ENCODE measurements around the gene MAD1L1. TPM values are rescaled to one million over a fixed set of nuclear protein-coding genes. Genes with fewer than 3 reads are reported as not detected.
"Not testable (repeated sequence)": the region's sequence is repeated elsewhere in the genome, so short reads cannot be mapped to it uniquely, and the experiment has no call there.

MAD1L1 gene
- total RNA-seq, 1 experiment from 2014 or later = 78.6 TPM

DNA sequence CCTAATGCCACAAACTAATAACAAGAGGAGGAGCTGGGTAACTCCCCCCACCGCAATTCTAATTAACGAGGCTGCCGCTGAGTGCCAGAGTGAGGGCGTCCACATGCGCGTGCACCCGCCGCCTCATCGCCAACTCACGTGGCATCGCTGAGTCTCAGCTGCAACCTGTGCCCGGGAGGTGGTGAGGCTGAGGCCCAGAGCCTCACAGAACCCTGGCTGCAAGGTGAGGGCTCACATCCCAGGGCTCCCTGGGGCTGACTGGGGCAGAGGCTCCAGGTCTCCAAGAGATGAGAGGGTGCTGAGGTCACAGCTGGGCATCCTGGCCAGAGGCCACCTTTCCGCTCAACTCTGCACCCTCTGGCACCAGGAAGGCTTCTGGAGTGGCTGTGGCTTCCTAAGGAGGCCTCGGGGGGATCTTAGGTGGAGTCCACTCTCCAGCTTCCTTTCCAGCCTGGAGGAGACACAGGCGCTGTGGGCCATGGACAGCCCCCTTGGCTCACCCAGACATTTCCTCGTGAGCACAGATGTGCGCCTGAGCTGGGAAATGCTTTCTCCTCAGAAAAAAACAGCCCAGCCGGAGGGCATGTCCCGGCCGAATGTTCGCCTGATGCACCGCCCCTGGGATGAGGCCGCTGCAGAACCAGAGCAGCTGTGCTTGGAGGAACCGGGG lies 242.6 kb downstream of the MAD1L1 start:
- DNase-seq (ENCODE audit: low read depth) = no peak

DNA sequence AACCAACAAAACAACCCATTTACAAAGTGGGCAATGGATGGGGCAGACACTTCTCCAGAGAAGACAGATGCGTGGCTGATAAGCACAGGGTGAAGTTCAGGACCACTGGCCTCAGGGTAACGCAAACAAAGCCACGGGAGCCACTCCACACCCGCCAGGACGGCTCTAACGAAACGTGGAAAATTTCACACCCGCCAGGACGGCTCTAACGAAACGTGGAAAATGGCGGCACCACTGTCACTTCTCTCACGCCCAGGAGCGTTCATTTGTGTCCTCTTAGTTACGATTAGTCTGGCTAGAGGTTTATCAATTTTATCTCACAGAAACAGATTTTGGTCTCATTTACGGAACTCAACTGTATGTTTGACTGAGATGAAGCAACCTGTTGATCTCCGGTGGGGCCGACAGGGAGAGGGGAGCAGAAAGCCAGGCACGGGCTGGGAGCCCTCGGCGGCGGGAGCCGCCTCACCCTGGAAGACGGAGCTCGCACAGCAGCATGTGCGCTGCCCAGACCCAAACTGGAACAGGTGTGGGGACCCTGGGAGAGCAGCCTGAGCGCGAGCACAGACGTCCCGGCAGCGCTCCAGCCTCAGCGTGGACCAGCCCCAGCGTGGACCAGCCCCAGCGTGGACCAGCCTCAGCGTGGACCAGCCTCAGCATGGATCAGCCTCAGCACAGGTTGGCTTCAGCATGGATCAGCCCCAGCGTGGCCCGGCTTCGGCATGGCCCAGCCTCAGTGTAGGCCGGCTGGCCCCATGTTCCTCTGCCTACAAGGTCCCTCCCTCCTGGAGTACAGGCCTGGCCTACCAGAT lies 243.5 kb downstream of the MAD1L1 start:
- no peak for DNase-seq (ENCODE audit: low read depth)

DNA sequence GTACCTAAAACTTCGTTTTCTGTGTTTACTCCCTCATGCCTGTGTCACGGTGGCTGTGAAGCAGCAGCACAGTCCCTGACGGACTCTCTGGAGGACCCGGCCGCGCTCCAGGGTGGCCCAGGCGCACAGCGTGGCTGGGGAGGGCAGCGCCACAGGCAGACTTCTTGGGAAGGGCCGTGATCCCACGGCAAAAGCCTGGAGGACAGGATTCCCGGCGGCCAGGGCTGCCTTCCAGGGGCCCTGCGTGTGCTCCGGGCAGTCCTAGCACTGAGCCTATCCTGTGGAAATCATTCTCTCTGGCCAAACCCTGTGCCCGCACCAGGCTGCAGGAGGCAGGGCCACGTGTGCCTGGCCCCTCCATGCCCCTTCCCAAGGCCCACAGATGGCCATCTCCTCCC lies 244.2 kb downstream of the MAD1L1 start:
- DNase-seq (ENCODE audit: low read depth) = no peak

DNA sequence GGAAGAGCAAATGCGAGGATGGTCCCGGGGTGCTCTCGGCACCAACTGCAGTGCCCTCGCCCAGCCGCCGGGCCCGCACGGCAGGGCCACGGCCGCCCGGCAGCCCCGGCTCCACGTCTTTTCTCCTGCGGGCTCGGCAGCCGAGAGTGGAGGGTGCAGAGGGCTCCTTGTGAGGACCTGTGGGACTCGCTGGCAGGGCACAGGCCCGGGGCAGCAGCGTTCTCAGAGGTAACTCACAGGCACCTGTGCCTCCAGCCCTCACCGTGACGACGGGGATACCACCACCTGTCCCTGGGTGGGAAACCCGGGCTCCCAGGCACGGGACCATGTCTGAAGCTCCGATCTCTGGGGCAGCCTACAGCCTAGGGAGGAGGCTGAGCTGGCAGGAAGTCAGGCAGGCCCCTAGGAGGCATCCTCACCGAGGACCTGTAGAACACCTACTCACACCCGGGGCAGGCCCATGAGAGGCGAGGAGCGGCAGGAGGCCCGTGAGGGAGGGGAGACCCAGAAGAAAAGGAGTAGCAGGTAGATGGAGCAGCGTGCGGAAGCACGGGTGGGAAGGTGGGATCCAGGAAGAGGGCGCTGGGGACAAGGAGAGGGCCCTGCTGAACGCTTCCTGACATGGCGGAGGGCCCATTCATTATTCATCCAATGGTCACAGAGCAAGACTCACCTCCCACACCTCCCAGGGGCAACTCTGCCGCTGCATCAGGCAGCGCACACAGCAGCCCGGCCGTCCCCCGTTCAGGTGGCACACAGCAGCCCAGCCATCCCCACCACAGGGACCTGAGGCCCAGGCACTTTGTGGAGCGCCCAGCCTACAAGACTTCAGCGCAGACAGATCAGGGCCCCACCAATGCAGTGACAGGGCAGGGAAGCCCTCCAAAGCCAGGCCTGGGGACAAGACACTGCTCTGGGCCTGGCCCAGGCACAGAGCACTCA lies 244.9 kb downstream of the MAD1L1 start:
- DNase-seq (ENCODE audit: low read depth) = no peak

- no peak for DNase-seq (ENCODE audit: low read depth)
Observed at GRCh38 chr7:1987084-1987535, 245.6 kb downstream of the MAD1L1 start.

DNA sequence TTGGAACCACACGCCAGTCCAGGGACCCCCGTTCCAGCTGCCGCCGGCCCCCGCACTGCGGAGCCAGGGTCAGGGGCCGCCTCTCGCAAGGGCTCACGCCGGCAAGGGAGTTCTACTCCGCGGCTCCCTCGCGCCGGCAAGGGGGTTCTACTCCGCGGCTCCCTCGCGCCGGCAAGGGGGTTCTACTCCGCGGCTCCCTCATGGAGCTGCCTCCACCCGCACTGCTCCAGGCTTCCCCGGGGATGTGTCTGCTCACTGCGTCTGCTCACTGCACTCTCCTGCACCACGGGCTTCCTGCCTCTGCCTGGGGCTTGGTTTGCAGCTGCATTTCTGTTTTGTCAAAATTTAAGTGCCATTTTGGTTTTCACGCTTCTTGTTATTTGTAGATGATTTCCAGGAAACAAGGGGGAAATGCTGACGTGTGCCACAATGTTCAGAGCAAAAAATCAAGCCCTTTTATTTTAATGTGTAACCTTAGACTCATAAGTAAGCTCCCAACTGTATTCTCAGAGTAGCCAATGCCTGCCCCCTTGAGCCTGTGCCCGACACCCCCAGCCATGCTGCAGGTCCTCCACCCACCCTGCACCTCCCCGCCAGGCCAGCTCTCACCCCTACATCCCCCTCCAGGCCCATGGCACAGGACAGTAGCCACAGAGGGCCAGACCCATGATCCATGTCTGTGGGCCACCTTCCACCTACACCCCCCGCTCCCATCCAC lies 246.2 kb downstream of the MAD1L1 start:
- no peak for DNase-seq (ENCODE audit: low read depth)

DNA sequence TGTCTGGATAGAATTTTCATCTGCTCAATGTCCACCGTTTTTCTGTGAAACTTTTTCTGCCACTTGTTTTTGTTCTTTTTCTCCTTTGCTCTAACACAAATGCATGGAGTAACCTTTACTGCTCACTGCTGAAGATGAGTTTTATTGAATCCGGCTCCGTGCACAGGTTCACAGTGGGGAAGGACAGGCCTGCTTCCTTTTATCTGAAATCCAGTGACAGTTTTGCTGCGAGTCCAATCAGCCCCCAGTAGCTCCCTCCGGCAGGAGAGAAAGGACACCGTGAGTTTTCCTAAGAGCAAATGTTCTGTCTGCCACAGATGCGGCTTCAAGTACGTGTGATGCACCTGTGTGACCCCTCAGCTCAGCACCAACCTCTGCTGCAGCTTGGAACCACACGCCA lies 246.8 kb downstream of the MAD1L1 start:
- DNase-seq (ENCODE audit: low read depth) = no peak

- no peak for DNase-seq (ENCODE audit: low read depth)
Observed at GRCh38 chr7:1985042-1985441, 247.7 kb downstream of the MAD1L1 start.

GRCh38 chr7:1981878-1982230 lies 250.9 kb downstream of the MAD1L1 start:
- no peak for DNase-seq (ENCODE audit: low read depth)

GRCh38 chr7:1981201-1981877 lies 251.4 kb downstream of the MAD1L1 start:
- no peak for DNase-seq (ENCODE audit: low read depth)

- no peak for DNase-seq (ENCODE audit: low read depth)
Observed at GRCh38 chr7:1979591-1980560, 252.9 kb downstream of the MAD1L1 start.

DNA sequence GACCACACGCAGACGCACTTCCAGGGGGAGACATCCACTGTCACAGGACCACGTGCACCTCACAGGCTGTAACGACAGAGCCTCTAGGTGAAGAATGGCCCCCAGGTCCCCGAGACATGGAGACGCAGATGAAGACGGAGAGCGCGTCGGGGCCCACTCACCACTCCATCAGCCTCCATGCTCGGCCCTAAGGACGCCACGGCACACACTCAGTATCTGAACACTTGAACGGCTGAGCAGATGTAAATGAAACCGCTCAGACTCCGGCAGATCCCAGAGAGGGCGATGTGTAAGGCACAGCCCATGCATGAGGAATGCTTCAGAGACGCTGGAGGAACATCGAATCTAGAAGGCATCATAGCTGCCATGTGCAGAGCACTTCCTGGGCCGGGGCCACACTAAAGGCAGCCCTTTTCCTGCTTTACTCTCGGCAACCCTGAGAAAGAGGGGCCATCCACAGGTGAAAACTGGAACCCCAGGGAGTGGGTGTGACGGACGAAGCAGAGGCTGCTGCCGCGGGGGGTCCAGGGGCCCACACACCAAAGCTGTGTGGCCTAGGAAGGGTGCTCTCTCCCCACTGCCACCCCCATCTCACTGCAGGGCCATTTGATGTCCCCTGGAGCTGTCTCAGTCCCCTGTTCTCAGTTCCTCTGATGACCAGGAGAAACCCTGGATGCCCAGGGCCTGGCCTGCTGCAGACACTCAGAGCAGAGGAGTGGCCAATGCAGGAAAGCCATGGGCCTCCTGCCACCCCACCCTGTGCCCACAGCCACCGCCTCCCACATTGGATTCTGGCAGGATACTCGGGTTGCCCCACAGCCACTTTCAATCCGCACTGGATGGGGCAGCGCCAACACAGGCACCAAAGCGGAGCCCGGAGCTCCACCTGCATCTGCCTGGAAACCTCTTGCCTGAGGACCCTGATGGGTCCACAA lies 253.8 kb downstream of the MAD1L1 start:
- no peak for DNase-seq (ENCODE audit: low read depth)

DNA sequence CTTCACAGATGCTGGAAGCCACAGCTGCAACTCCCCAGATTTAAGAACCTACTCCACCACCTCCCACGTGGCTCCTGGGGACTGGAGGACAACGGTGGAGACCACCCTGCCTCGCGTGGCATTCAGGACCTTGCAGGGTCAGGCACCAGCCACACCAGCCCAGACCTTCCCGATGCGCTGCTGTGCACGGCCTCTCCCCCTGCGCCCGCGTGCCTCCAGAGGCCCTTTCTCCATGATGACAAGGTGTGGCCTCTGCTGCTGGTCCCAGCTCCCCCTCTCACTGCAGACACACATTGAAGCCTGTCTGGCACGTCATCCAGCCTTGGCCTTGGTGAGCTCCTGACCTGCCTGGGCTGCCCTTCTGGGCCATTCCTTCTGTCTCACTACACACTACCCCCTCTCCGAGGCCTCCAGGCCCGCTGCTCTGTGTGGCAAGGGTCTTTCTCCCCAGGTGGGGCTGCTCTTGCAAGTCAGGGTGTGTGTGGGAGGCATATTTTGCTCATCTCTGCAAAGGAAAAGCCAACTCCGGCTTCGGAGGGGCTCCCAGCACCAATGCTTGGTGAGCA lies 254.8 kb downstream of the MAD1L1 start:
- no peak for DNase-seq (ENCODE audit: low read depth)

GRCh38 chr7:1977059-1977875 lies 255.5 kb downstream of the MAD1L1 start:
- DNase-seq (ENCODE audit: low read depth) = no peak

GRCh38 chr7:1976521-1976920 lies 256.2 kb downstream of the MAD1L1 start:
- not testable (repeated sequence) for DNase-seq (ENCODE audit: low read depth)

DNA sequence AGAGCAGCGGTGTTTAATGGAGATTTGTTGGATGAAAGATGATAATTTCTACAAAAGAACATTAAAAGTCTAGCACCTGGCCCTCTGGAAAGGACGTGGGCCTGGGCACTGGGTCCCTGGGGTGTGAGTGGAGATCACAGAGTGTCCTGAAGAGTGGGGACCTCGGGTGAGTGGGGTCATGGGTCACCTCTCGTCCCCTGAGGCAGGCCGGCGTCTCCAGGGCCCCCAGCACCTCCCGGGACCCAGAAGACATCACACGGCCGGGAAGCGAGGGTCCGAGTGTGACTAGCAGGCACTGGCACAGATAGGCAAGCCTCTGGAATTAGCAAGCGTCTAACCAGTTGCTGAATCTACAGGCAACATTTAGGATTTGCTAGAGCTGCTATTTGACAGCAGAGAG lies 257.2 kb downstream of the MAD1L1 start:
- DNase-seq (ENCODE audit: low read depth) = no peak

DNA sequence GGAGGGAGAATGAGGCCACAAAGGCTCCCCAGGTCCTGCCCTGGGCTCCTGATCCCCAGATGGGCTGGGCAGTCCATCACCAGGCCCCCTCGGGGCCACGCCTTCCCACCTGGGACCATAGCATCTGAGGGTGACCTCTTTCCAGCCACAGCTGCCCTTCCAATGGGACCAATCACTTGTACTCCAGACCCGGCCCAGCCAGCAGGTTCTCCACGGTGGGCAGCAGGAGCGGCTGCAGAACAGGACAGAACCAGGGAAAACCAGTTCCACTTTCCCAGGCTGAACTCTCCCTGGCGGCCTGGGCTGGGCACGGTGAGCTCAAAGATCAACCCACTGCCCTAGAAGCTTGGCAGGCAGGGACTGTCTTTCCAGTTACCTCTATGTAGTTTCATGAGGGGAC lies 257.6 kb downstream of the MAD1L1 start:
- DNase-seq (ENCODE audit: low read depth) = no peak

Data from LHCN-M2 (cell line).